Esophagus squamous epithelium (tissue), 4 donors: Measurements from ENCODE around the gene LNPEP.

Experiments used
- POLR2A ChIP-seq, 4 donors: fragments of 450-650 bp; IDR thresholded peaks; one replicate each; pipeline ENCODE4 v1.6.1; 2017; ENCODE audit warnings: antibody characterized with exemption in 4 of 4, mild to moderate bottlenecking in 4 of 4, moderate library complexity in 3 of 4
- TF ChIP-seq, protein P1 (sequence below), 6 experiments: fragments of 450-650 bp in 4 of 6; fragments of 200-600 bp in 2 of 6; sonication (generic) in 2 of 6; IDR thresholded peaks; one replicate each; pipeline ENCODE4 v1.5.1; 2016 to 2019; ENCODE audit warnings: antibody characterized with exemption in 6 of 6, mild to moderate bottlenecking in 4 of 6, moderate library complexity in 4 of 6

DNA sequence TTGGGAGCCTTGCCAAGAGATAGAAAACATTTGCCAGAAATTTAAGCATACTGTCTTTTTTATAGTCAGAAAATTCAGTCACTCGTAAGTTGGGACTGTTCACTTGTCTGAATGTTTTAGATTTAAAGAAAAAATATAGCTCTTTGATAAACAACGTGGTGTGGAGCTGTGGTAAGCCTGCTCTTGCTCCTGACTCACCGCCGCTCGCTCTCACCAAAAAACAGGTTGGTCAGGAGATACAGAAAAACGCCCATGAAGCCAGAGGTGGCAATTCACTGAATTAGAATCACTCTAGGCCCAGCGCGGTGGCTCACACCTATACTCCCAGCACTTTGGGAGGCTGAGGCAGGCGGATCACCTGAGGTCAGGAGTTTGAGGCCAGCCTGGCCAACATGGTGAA lies 6.2 kb downstream of the LNPEP start:
- TF ChIP-seq, protein P1, sequence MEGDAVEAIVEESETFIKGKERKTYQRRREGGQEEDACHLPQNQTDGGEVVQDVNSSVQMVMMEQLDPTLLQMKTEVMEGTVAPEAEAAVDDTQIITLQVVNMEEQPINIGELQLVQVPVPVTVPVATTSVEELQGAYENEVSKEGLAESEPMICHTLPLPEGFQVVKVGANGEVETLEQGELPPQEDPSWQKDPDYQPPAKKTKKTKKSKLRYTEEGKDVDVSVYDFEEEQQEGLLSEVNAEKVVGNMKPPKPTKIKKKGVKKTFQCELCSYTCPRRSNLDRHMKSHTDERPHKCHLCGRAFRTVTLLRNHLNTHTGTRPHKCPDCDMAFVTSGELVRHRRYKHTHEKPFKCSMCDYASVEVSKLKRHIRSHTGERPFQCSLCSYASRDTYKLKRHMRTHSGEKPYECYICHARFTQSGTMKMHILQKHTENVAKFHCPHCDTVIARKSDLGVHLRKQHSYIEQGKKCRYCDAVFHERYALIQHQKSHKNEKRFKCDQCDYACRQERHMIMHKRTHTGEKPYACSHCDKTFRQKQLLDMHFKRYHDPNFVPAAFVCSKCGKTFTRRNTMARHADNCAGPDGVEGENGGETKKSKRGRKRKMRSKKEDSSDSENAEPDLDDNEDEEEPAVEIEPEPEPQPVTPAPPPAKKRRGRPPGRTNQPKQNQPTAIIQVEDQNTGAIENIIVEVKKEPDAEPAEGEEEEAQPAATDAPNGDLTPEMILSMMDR (IDR thresholded peaks at IDR 0.05): no peak
- no peak for TF ChIP-seq POLR2A (IDR thresholded peaks at IDR 0.05)
